Hepatocyte (in vitro differentiated cells): ENCODE data around the gene OR10A5.

Source experiments
- EZH2 ChIP-seq: fragments of 200-600 bp; sonication (generic); IDR thresholded peaks from 2 replicates; pipeline ENCODE4 v1.6.1; 2016; ENCODE audit warnings: antibody characterized with exemption, mild to moderate bottlenecking, borderline replicate concordance
- EZH2phosphoT487 ChIP-seq: fragments of 200-600 bp; sonication (generic); IDR thresholded peaks from one replicate; pipeline ENCODE4 v1.6.1; 2018; ENCODE audit warnings: antibody characterized with exemption, mild to moderate bottlenecking, low read depth, moderate library complexity; ENCODE audit not compliant: unreplicated experiment, severe bottlenecking
- TF ChIP-seq, protein P1 (sequence below): fragments of 200-600 bp; sonication (generic); IDR thresholded peaks from 2 replicates; pipeline ENCODE4 v1.5.1; 2016; ENCODE audit warnings: antibody characterized with exemption, mild to moderate bottlenecking; ENCODE audit not compliant: poor library complexity

DNA sequence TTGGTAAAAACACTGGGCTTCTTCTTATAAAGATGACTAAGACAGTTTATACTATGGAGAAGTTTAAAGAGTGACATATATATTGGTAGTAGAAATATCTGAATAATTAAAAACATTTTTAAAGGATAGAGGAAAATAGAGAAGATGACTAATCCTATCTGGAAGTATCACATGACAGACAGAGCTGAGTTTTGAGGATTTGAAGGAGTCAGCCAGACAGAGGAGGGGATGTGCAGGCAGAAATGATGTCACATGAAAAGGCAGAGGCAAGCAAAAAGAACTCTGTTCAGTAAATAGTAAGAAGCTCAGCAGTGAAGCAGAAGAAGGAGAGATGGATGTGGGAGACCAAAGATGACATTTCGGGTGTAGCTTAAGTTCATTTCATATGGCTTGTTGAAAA, 19.0 kb downstream of the OR10A5 start:
- TF ChIP-seq, protein P1, sequence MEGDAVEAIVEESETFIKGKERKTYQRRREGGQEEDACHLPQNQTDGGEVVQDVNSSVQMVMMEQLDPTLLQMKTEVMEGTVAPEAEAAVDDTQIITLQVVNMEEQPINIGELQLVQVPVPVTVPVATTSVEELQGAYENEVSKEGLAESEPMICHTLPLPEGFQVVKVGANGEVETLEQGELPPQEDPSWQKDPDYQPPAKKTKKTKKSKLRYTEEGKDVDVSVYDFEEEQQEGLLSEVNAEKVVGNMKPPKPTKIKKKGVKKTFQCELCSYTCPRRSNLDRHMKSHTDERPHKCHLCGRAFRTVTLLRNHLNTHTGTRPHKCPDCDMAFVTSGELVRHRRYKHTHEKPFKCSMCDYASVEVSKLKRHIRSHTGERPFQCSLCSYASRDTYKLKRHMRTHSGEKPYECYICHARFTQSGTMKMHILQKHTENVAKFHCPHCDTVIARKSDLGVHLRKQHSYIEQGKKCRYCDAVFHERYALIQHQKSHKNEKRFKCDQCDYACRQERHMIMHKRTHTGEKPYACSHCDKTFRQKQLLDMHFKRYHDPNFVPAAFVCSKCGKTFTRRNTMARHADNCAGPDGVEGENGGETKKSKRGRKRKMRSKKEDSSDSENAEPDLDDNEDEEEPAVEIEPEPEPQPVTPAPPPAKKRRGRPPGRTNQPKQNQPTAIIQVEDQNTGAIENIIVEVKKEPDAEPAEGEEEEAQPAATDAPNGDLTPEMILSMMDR, result no peak
- TF ChIP-seq EZH2, result no peak
- no peak for TF ChIP-seq EZH2phosphoT487
